Stimulated activated CD4-positive, alpha-beta T cell treated with anti-CD3 and anti-CD28 coated beads, TNF-alpha, amount 100 ng/mL, for 4 hours (primary cell): Measurements from ENCODE around the gene KCNE2.
"Not testable (repeated sequence)": the region's sequence is repeated elsewhere in the genome, so short reads cannot be mapped to it uniquely, and the experiment has no call there.

ENCODE experiments used
- DNase-seq, 3 experiments: peaks; one replicate each; pipeline ENCODE4 v3.0.0-alpha.2; 2020; ENCODE audit warnings: low read depth in 3 of 3

The KCNE2 gene

DNA sequence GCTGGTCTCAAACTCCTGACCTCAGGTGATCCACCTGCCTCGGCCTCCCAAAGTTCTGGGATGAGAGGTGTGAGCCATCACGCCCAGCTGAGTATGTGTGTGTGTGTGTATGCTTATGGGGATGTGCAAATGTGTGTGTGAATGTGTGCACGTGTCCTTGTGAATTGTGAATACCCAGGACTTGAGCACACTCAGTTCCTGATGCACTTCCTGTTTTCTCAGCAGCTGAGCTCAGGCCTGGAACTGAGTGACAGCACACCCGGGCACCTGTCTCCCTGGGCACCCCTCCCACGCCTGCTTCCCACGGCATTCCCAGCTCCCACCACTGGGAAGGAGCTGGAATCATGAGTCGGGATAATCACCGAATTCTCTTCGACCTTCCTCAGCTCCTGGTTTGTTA, 43.5 kb downstream of the KCNE2 start:
- not testable (repeated sequence) for DNase-seq

DNA sequence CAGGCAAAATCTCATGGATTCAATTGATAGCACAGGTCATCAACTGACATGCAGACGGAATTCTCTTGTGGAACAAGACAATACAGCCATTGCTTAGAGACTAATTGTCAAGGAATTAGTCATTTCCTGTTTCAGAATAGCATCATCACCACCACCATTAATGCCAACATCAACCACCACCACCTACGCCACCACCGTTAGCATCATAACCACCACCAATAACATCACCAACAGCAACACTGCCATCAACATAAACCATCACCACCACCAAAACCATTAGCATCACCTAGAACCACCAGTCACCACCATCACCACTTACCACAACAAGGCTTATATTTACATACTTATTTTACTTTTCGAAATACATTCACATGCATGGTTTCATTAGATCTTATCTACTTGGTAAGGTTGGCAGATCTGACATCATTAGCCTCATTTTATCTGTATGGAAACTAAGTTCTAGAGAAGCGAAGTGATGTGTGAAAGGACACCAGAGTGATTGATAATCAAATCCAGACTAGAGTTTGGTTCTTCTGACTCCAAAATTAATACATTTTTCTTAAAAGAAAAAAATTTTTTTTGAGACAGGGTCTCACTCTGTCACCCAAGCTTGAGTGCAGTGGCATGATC, 53.8 kb downstream of the KCNE2 start:
- DNase-seq = not testable (repeated sequence)
